Activated T-helper 1 cell treated with Interleukin-2 at 50 U/mL for 16 hours (primary cell): Measurements from ENCODE around the gene C1QTNF6.
"Not testable (repeated sequence)": the region's sequence is repeated elsewhere in the genome, so short reads cannot be mapped to it uniquely, and the experiment has no call there.

ENCODE experiments used
- DNase-seq: peaks from one replicate; pipeline ENCODE4 v3.0.0-alpha.2; 2020; ENCODE audit warnings: low read depth

The C1QTNF6 gene

DNA sequence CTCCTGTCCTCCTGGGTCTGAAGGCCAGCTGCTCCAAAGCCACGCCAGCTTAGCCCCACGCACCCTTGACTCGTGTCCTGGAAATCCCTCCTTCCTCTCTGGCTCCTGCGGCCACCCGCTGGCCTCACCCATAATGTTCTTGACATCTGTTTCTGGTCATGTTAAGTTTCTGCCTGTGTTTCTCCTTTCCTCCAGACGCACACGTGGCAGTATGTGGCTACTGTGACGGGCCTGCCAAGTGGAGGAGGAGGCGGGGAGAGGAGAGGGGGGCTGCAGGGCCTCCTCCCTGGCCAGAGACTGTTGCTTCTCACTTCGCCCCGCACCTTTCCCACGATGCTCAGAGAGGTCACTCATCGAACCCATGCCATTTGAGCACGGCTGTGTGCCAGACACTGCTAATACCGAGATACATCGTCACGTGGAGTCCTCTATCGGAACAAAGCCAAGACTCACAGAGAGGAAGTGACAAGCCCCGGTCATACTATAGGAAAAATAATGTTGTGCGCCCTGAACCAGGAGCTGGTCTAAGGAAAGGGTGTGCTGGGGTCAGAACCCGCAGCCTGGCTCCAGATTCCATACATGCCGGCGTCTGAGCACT, 11.5 kb downstream of the C1QTNF6 start:
- no peak for DNase-seq

DNA sequence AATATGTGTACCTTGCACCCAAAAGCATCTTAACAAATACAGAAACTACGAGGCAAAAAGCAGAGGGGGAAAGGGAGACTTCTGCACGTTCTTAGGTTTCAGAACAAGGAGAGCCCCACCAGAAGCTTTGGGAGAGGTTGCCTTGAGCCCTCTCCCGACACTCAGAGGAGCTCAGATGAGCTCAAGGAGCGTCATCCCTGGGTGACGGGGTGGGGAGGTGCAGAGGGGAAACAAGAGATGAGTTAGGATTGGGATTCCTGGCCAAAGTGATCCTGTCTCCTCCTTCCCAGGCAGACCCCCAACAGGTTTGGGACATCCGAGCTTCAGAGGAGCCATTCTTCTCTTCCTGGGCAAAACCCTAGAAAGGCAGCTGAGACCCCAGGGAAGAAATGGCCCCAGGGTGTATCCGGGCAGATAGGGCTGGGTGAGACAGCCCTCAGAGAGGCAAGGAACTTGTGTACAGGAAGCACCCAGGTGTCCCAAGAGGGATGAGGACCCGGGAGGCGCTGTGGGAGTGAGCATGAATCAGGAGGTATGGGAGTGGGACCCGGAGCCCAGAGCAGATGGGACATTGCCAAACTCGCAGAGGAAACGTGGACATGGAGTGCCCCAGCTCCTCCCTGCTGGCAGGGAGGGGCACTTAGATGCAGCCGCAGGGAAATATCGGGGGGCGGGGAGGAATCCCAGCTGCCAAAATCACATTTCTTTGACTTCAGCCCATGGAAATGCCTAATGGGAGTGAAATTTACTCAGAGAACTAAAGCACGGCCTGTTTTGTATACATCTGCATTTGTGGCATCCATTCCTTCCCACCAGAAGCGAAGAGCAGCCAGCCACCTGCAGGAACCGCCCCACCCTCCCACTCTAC, 12.4 kb downstream of the C1QTNF6 start:
- DNase-seq: no peak

DNA sequence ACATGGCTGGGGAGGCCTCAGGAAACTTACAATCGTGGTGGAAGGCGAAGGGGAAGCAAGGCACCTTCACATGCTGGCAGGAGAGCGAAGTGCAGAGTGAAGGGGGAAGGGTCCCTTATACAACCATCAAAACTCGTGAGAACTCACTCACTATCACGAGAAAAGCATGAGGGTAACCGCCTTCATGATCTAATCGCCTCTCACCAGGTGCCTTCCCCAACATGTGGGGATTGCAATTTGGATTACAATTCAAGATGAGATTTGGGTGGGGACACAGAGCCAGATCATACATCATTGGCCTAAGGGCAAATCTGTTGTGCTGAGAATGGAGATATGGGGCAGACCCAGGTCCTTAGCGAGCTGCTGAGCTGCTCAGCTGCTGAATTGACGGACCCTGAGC, 13.1 kb downstream of the C1QTNF6 start:
- DNase-seq: no peak

DNA sequence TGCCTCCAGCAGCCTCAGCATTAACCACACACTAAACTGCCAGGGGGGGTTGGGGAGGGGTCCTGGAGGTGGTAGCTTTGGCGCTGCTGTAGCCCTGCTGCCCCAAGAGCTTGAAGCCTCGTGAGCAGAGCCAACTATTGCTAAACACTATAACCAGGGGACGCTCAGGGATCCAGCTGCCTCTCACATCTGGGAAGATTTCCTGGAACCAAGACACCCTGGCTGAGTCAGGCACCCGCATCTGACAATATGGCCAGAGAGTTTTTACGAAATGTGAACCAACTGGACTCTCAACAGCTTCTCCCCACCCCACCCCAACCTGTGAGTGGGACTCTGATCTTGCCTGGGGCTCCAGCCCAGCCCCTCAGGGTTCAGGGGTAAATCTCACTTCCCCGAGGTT, 14.3 kb downstream of the C1QTNF6 start:
- no peak for DNase-seq

DNA sequence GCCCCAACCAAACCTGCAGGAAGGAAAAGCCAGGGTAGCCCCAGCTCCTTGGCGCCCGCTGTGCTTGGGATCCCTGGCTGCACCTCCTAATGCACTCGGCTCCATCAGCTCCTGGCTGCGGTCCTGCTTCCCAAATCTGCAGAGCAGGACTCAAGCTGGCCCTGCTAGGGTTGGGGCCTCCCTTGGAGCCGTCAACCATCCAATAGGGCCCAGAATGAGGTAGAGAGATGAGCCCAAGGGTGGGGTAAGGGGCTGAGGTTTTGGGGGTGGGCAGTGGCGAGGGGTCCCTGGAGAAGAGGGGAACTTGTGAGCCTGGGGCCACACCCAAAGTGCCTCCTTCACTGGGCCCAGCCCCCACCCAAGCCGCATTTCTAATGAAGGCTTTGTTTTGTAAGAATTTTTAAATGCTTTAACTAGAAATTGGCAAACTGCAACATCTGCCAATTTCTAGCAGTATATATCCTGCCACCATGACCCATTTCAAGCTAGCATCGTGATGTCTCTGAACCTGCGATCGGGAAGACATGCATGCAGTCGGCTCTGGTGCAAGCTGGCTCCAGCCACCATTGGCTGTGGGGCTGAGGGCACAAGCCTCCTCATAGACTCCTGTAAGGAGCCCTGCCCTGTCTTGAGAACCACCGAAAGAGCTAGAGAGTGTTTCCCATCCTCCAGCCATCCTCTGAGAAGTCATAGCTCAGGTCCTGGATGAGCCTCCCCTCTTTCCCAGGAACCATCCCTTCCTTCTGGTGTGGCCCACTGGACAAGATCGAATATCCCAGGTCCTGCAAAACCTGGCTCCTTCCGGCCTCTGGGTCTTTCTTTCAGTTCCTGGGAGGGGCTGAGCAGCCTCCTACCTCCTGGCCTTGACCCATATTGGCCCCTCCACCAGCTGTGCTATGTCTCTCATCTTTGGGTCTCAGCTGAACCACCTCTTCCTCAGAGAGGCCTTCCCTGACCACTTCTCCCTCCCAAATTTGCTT, 15.5 kb downstream of the C1QTNF6 start:
- DNase-seq: no peak

DNA sequence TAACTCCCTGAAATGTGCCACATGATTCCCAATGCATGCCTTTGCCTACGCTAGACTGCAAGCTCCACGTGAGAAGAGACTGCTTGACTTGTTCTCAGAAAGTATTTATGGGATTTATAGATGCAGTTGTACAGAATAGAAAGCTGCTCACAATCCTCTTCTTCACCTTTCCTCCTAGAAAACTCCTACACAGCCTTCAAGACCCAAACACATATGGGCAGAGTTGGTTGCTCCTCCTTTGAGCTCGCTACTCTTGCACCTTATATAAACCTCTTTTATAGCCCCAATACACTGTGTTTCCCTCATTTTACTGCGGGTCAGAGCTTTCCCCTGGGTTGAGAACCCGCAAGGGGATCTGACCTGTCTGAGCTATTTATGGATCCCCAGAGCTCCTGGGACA, 16.4 kb downstream of the C1QTNF6 start:
- DNase-seq: no peak

DNA sequence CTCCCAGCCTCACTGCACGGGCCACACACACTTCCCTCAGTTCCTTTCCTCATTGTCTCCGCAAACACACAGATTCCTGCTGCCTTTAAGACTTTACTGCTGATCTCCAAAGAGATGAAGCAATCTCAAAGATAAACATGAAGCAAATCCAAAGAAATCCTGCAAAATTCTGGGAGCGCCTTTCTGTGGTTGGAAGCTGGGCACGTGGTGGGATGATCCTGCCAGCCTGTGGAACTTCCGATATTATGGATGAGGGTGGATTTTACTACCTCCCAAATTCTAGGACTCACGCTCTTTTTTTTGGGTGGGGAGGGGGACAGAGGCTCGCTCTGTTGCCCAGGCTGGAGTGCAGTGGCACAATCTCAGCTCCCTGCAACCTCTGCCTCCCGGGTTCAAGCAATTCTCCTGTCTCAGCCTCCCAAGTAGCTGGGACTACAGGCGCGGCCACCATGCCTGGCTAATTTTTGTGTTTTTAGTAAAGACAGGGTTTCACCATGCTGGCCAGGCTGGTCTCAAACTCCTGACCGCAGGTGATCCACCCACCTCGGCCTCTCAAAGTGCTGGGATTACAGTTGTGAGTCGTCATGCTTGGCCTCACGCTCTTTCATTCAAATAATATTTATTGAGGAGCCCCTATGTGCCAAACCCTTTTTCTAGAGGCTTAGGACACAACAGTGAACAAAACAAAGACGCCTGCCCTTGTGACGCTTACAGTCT, 17.2 kb downstream of the C1QTNF6 start:
- not testable (repeated sequence) for DNase-seq

DNA sequence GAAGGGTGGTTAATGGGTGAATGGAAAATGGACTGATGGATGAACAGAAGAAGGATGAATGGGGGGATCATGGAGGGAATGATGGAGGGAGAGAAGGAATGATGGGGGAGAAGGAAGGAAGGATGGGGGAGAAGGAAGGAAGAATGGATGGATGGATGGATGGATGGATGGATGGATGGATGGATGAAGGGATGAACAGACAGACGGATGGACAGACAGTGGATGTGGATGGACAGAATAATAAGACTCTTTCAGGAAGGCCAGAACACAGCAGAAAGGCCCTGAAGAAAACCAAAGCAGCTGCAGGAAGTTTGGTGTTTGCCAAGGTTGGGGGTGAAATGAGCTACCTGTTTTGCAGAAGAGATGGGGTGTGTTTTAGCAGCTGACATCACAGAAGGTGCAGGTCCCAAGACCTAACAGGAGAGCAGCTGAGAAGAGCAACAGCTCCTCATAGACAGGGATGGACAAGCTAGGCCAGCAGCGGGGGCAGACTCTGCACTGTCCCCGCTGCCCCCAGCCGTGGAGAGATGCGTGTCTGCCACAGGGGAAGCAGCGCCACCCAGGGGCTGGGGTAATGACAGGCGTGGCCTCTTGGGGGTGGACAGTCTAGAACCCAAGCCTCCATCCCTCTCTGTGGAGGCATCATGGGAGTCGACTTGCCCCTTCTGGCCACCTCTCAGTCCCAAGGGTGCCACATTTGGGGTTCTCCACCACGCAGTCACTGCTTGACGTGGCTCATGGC, 17.9 kb downstream of the C1QTNF6 start:
- DNase-seq: no peak

DNA sequence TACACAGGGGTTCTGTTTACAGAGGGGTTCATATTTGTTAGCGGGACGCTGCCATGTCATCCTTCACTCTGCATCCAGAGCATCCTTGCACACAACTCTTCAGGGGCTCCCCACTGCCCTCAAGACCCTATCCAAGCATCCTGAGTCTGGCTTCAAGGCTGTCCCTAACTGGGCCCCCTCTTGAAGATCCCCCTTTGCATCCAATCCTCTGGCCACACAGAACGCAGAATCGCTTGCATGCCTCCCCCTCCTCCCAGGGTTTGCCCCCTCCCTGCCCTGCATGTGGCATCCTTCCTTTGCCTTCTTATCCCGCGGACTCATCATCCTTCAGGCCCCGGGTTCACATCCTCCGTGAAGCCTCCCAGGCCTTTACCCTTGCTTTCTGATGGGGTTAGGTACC, 18.6 kb downstream of the C1QTNF6 start:
- no peak for DNase-seq

DNA sequence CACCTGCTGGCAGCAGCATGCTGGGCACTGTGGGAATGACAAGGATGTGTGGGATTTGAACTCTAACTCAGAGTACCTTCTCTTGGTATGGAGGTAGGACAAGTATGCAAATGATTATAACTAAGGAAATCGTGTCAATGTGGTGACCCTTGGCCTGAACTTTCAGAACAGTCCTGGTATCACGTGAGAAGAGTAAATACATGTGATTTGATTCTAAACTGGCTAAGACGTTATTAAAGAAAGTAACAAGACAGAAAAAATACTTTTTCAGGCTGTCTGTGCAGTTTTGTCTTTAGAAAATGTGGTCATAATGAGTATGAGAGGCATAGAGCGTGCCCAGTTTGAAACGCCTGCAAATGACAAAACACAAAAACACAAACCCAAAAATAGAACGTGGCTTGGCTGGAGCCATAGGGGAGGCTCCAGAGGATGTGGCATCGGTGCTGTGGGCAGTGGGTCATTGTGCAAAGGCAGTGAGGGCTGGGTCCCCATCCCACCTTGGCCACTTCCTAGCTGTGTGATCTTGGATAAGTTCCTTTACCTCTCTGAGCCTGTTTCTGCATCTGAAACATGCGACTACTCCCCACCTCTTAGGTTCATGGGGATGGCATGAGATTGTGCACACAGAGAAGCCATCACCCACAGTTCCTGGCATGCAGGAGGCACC, 19.9 kb downstream of the C1QTNF6 start:
- no peak for DNase-seq

DNA sequence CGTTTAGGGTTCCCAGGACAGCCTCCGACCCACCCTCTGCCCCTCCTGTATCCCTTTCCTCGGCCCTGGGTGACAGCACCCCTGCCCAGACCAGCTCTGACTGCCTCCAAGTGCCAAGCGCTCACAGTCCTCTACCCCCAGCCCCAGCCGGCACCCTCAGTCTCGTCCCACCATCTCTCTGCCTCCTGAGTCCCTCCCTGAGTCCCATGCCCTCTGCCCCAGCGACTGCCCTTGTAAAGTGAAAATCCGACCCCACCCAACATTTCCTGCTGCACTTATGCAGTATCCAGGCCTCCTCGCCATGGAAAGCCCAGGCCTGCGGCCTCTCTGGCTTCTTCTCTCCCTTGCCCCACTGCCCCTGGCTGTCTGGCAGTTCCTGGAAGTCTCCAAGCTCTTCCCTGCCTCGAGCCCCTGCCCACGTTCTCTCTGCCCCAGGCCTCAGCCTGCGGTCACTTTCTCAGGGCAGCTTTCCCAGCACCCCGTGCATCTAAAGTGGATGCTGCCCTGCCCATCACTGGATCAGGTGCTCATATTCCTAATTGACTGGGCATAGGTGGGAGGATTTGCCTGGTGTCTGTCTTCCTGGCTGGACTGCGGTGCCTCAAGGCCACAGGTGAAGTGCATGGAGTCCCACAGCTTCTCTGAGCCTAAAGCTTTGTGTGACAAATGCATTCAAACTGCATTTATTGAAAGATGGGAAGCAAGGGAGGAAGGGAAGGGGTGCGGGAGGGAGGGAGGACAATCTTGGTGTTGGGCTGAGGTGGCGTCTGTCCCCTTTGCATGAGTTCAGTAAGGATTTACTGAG, 20.7 kb downstream of the C1QTNF6 start:
- no peak for DNase-seq

DNA sequence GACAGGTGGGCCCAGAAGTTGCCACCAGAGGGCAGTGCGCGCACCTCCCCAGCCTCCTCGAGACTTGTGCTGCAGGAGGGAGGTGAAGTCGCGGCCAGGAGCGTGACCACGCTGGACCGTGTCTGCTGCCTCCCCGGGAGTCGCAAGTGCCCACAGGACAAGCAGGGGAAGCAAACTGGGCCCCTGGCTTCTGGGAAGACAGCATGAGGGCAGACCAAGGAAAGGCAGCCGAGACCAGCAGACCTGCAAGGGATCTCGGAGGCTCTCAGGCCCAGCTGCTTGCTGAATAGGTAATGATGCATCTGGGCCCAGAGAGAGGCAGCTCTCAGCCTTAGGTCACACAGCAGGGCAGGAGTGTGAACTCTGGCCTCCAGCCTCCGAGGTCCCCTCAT, 21.4 kb downstream of the C1QTNF6 start:
- DNase-seq: peak; percentile 69

DNA sequence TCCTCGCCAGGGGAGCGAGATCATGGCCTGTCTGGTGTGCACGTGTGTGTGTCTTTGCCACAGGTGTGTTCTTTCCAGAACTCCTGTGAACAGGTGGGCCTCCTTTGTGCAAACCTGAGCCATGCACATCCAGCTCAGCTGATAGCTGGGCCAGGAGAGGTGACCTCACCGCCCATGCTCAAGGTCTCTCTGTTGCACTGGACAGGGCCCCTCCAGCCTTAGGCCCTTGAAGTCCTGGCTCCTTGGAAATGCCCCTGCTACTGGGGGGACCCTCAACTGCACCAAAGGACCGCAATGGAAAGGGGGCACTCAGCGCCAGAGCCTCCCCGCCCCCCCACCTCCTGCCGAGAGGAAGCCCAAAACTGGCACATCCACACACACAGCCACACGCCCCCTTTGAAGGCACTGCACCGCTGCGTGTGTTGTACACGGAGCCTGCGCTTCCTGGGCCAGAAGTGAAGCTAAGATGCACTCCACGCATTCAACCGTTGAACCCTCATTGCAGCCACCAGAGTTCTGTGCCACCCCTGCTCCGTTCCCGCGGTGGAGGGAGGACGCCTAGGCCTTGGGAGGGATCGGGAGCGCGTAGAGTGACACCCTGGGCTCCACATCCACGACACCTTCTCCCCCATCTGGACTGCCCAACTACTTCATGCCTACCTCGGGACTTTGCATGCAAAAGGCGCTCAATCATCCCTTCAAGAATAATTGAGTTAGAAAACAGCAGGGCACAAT, 21.9 kb downstream of the C1QTNF6 start:
- DNase-seq: no peak

DNA sequence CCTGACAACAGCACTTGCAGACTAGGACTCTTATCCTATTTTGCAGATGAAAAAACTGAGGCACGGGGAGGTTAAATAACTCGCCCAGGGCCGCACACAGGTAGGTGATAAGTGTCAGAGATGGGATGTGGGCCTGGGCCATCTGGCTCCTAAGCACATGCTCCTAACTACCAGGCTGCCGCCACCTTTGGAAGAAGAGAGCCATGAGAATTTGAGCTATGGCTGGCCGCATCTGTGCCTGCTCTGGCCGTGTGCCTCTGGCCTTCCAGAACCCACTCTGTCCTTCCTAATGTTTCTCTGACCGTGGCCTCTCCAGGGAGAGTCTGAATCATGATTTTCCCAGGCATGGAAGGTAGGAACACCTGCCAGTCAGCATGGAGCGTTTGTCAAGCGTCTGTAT, 23.0 kb downstream of the C1QTNF6 start:
- no peak for DNase-seq

DNA sequence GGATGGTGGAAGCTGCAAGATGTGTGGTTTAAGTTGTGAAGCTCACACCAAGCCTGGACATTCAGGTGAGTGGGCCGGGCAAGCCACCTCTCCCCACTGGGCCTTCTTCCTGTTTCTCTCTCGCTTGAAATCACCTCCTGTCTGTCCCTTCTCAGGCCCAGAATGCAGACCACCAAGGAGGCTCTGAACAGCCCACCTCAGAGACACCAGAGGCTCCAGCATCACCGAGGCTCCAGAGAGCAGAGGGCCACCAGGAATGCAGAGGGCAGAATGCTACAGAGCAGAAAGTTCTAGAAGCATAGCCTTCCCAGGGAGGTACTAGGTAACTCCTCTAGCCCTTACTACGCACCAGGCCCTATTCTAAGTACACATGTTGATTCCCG, 23.6 kb downstream of the C1QTNF6 start:
- no peak for DNase-seq

DNA sequence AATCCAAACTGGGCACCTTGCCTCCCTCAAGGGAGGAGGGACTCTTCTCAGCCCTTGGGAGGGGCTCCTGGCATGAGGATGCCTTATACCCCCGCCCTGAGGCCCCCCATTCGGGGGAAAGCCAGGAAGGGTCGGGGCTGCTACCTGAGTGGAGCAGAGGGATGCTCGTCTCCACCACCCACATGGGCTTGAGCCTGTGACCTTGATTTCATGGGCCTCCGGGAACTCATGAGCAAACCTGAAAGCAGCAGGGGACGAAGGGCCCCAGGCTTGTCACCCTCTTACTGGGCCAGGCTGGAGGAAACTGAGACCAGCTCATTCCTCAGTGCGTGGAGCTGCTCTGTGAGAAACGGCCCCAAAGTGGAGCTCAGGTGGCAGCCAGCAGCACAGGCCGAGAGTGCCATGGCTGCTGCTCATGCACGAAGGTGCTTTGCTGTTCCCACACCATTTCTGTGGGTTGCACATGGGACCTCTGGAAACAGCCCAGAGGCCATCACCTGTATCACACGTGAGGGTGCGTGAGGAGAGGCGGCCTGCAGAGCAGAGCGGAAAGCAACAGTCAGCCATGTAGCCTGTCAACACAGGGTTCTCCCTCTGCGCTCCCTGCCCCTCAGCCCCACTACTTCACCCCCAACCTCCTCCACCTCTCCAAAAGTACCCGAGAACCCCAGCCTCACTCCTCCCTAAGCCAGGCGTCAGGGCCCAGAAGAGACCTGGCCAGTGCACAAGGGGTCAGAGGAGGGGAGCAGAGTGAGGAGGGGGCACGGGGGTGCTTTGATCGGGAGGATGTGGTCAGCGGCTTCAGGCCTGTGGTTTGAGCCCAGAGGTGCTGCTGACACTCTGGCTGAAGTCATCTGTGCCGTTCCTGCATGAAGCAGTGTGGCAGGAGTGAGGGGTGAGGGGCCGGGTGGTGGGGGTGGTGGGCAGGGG, 24.2 kb downstream of the C1QTNF6 start:
- no peak for DNase-seq

DNA sequence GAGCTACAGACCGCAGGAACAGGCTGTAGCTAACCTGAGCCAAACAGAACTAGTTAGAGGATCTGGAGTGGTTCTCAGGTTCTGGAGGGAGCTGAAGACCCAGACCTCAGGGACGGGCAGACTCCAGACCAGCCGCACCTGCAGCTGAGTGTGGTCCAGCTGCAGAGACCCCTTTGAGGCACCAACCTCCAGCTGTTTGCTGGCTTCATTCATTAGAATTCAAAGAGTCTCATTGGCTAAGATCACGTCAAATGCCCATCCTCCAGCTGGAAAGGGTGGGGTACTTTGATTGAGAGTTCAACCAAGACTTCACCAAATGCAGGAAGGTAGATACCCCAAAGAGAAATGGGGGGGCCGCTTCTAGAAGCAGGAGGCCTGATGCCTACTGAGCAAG, 25.0 kb downstream of the C1QTNF6 start:
- DNase-seq: no peak
